Nephron (organoid): ENCODE measurements around the gene KRTAP4-1.
"Not testable (repeated sequence)": the region's sequence is repeated elsewhere in the genome, so short reads cannot be mapped to it uniquely, and the experiment has no call there.

Experiments used
- H3K27ac Mint-ChIP-seq, 3 experiments: 2 replicates each; pipeline ENCODE4 v1.8.0; 2020; ENCODE audit warnings: mixed read lengths in 3 of 3, mild to moderate bottlenecking in 2 of 3, moderate library complexity in 1 of 3
- H3K27me3 Mint-ChIP-seq: 2 replicates; pipeline ENCODE4 v1.8.0; 2021; ENCODE audit warnings: low read depth, mild to moderate bottlenecking, moderate library complexity, mixed read lengths
- H3K36me3 Mint-ChIP-seq: 2 replicates; pipeline ENCODE4 v1.8.0; 2020; ENCODE audit warnings: low read depth, mixed read lengths
- H3K4me1 Mint-ChIP-seq: 2 replicates; pipeline ENCODE4 v1.8.0; 2020; ENCODE audit warnings: mixed read lengths
- H3K4me3 Mint-ChIP-seq, 3 experiments: 2 replicates each; pipeline ENCODE4 v1.8.0; 2020; ENCODE audit warnings: mild to moderate bottlenecking in 3 of 3, mixed read lengths in 3 of 3, moderate library complexity in 2 of 3
- H3K9me3 Mint-ChIP-seq: 2 replicates; pipeline ENCODE4 v1.8.0; 2020; ENCODE audit warnings: mixed read lengths
- TF ChIP-seq, protein P1 (sequence below), 3 experiments: fragments of 200-600 bp; sonication (generic); IDR thresholded peaks; one replicate each; pipeline ENCODE4 v1.5.0; 2021; ENCODE audit warnings: antibody characterized with exemption in 3 of 3; ENCODE audit not compliant: unreplicated experiment in 3 of 3

The KRTAP4-1 gene

GRCh38 chr17:41160648-41161047 lies 24.1 kb downstream of the KRTAP4-1 start, which contains the start of gene KRTAP4-4:
Gene KRTAP4-4, minus strand, starts transcription at chr17:41160748. Its CDS starts 57 bp downstream, at chr17:41160691.
- Mint-ChIP-seq H3K27me3 (peaks cover 12% of the 10 kb centered on the region), H3K4me3 (no peak within 1 kb of the TSS), H3K36me3 (no peaks in the 10 kb centered on the region), H3K9me3 (no peaks in the 10 kb centered on the region), H3K4me1 (no peaks in the 10 kb centered on the region), H3K27ac (no peak within 1 kb of the TSS)
- TF ChIP-seq, protein P1, sequence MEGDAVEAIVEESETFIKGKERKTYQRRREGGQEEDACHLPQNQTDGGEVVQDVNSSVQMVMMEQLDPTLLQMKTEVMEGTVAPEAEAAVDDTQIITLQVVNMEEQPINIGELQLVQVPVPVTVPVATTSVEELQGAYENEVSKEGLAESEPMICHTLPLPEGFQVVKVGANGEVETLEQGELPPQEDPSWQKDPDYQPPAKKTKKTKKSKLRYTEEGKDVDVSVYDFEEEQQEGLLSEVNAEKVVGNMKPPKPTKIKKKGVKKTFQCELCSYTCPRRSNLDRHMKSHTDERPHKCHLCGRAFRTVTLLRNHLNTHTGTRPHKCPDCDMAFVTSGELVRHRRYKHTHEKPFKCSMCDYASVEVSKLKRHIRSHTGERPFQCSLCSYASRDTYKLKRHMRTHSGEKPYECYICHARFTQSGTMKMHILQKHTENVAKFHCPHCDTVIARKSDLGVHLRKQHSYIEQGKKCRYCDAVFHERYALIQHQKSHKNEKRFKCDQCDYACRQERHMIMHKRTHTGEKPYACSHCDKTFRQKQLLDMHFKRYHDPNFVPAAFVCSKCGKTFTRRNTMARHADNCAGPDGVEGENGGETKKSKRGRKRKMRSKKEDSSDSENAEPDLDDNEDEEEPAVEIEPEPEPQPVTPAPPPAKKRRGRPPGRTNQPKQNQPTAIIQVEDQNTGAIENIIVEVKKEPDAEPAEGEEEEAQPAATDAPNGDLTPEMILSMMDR (IDR thresholded peaks at IDR 0.05; ENCODE audit: unreplicated experiment in 3 of 3): no peak

DNA sequence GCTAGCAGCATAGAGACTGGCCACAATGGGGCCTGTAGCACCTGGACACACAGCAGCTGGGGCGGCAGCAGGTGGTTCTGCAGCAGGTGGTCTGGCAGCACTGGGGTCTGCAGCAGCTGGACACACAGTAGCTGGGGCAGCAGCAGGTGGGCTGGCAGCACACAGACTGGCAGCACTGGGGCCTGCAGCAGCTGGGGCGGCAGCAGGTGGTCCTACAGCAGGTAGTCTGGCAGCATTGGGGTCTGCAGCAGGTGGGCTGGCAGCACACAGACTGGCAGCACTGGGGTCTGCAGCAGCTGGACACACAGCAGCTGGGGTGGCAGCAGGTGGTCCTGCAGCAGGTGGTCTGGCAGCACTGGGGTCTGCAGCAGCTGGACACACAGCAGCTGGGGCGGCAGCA lies 24.5 kb downstream of the KRTAP4-1 start:
- not testable (repeated sequence) for H3K4me3 Mint-ChIP-seq, H3K9me3 Mint-ChIP-seq, H3K27ac Mint-ChIP-seq, H3K4me1 Mint-ChIP-seq, H3K36me3 Mint-ChIP-seq
- H3K27me3 Mint-ChIP-seq: peaks cover 12% of the 10 kb centered on the region

- Mint-ChIP-seq H3K9me3 (peaks cover 3% of the 10 kb centered on the region), H3K4me3 (no peak overlapping the region), H3K27ac (peak overlapping the region in 1 of 3 experiments; percentile 72), H3K36me3 (no peaks in the 10 kb centered on the region), H3K27me3 (peaks cover 13% of the 10 kb centered on the region), H3K4me1 (no peaks in the 10 kb centered on the region)
- TF ChIP-seq, protein P1 (IDR thresholded peaks at IDR 0.05; ENCODE audit: unreplicated experiment in 3 of 3): no peak
Observed at GRCh38 chr17:41153856-41154255, 30.9 kb downstream of the KRTAP4-1 start.

DNA sequence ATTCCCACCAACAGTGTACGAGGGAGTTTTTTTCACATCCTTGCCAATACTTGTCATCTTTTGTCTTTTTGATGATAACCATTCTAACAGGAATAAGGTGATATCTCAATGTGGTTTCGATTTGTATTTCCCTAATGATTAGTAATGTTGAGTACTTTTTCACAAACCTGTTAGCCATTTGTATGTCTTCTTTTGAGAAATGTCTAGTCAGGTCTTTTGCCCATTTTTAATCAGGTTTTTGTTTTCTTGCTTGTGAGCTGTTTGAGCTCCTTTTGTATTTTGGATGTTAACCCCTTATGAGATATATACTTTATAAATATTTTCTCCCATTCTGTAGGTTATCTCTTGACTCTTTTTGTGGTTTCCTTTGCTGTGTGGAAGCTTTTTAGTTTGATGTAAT lies 33.2 kb downstream of the KRTAP4-1 start:
- Mint-ChIP-seq H3K27ac (no peak overlapping the region), H3K27me3 (peaks cover 16% of the 10 kb centered on the region), H3K4me3 (no peak overlapping the region), H3K36me3 (no peaks in the 10 kb centered on the region), H3K9me3 (peaks cover 3% of the 10 kb centered on the region), H3K4me1 (no peaks in the 10 kb centered on the region)
- TF ChIP-seq, protein P1 (IDR thresholded peaks at IDR 0.05; ENCODE audit: unreplicated experiment in 3 of 3): no peak

GRCh38 chr17:41150026-41150425 lies 34.7 kb downstream of the KRTAP4-1 start:
- TF ChIP-seq, protein P1 (IDR thresholded peaks at IDR 0.05; ENCODE audit: unreplicated experiment in 3 of 3): no peak
- H3K27me3 Mint-ChIP-seq: peaks cover 16% of the 10 kb centered on the region
- H3K9me3 Mint-ChIP-seq: peaks cover 5% of the 10 kb centered on the region
- no peak overlapping the region for H3K4me3 Mint-ChIP-seq
- no peaks in the 10 kb centered on the region for H3K36me3 Mint-ChIP-seq
- no peaks in the 10 kb centered on the region for H3K4me1 Mint-ChIP-seq
- no peak overlapping the region for H3K27ac Mint-ChIP-seq

DNA sequence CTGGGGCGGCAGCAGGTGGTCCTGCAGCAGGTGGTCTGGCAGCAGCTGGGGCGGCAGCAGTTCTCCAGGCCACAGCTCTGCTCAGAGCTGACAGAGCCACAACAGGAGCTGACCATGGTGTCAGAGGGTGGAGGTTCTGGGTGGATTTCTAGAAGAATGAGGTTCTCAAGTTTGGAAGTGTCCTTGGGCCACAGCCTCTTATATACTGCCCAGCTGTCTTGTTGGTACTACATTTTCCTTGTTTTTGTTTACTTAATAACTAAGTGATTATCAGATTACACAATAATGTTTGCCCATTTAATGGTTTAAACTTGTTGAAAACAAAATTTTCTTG lies 35.1 kb downstream of the KRTAP4-1 start, which contains the start of gene KRTAP4-5:
KRTAP4-5 (minus strand) TSS at position 174 of the 334 bp plus-strand sequence; CDS start at position 116, 58 bp downstream.
- peaks cover 7% of the 10 kb centered on the region for H3K9me3 Mint-ChIP-seq
- H3K27me3 Mint-ChIP-seq: peaks cover 16% of the 10 kb centered on the region
- H3K36me3 Mint-ChIP-seq: no peaks in the 10 kb centered on the region
- TF ChIP-seq, protein P1 (IDR thresholded peaks at IDR 0.05; ENCODE audit: unreplicated experiment in 3 of 3): no peak
- H3K27ac Mint-ChIP-seq: no peak within 1 kb of the TSS
- H3K4me3 Mint-ChIP-seq: no peak within 1 kb of the TSS
- H3K4me1 Mint-ChIP-seq: no peaks in the 10 kb centered on the region

DNA sequence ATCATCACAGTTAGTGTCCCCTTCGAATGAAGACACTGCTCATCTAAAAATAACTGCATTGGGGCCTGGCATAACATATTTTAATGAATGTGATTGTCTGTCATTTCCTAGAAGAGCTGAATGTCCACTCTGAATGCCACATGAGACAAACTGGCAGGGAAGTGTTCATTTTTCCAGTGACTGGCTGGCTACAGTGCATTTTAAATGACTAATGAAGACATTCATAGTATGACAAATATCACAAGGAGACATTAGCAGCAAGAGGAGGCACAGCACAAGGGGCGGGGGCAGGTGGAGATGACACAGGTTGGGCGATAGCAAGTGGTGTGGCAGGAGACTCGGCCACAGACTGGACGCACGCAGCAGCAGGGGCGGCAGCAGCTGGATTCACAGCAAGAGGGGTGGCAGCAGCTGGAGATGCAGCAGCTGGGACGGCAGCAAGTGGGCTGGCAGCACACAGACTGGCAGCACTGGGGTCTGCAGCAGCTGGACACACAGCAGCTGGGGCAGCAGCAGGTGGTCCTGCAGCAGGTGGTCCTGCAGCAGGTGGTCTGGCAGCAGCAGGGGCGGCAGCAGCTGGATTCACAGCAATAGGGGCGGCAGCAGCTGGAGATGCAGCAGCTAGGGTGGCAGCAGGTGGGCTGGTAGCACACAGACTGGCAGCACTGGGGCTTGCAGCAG lies 35.6 kb downstream of the KRTAP4-1 start:
- H3K4me1 Mint-ChIP-seq, H3K9me3 Mint-ChIP-seq, H3K4me3 Mint-ChIP-seq, H3K36me3 Mint-ChIP-seq, H3K27ac Mint-ChIP-seq: not testable (repeated sequence)
- peaks cover 16% of the 10 kb centered on the region for H3K27me3 Mint-ChIP-seq
